T47D (cell line): ENCODE data around the gene CUL7.

Experiments
- DNase-seq, 2 experiments: peaks; one replicate each; pipeline versions ENCODE4 v3.0.0 to v3.0.0-alpha.2; 2011 to 2012; ENCODE audit warnings: low read depth in 1 of 2, low spot score in 1 of 2
- JUND ChIP-seq: IDR thresholded peaks from 2 replicates; pipeline ENCODE4 v1.6.1; 2012; ENCODE audit warnings: low read depth
- in situ Hi-C: cut with HindIII; loops from 2 replicates; pipeline ENCODE4 v1.10.0; 2016; ENCODE audit warnings: low sequenced_read_pairs, low pct_unique_long_range_greater_than_20kb

The CUL7 gene

DNA sequence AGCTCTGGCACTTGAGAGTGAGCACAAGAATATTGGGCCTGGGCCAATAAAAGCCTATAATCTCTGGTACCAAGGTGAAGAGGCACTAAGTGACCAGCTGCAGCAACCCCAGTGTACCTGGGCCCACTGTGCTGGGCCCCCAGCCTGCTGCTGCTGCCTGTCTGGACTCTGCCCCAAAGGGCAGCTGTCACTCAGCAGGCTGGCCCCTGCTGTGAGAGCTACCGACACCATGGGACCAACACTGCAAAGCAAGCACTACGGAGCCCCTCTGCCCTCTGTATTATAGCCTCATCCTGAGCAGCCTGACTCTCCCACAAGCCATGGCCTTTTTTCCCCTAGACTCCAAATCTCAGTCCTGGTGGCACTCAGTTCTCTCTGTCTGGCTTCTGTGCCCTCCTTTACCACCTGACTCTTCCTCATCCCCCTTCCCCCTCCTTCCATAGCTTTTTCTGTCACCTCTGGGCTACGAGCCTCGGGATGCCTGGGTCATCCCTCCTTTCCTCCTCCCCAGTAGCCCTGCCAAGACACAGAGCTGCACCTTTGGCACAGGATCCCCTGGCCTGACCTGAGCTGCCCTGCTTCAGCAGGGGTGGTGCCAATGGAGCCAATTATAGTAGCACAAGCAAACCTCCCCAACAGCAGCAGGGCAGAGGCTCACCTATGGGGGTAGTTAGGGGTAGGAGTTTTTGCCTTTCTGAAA lies 18.0 kb downstream of the CUL7 start:
- in situ Hi-C loops = no loop called here
- DNase-seq = no peak
- no peak for TF ChIP-seq JUND

DNA sequence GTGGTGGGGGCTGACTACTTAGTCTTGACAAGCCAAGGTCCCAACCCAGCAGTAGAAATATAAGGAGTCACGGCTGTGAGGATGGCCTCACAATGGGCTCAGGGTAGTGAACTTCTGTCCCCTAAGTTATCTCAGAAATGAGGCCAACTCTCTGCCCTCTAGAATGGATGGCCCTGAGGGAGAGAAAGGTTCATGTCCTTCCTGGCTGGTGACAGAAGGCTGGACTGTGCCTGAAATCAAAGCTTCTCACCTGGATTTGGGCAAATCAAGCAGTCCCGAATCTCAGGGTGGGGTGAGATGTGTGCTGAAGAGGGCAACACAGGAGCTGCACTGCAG lies 19.5 kb downstream of the CUL7 start:
- no peak for DNase-seq
- no peak for TF ChIP-seq JUND
- in situ Hi-C loops = no loop called here

DNA sequence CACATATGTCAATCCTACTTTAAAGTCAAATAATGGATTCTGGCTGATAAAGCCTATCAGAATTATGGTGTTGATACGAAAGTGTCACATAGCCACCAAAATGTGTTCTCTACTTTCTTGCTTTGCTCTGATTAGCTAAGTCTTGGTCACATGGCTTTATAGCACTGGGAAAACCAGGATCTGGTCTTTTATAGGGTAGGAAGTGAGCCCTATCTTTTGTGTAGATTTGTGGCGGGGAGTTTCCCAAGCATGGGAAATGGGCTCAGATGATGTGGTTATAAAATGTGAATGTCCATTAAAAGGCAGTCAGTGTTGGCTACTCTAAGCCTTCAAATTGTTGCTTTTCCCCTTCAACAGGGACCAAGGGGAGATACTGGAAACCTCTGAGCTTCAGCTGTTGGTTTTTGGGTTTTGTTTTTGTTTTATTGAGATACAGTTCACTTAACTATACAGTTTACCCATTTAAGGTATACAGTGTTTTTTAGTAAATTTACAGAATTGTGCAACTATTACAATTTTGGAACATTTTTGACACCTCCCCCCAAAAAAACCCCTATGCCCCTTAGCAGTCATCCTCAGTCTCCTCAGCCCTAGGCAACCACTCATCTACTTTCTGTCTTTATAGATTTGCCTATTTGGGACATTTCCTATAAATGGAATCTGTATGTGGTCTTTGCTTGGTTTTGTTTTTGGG lies 20.0 kb downstream of the CUL7 start:
- DNase-seq = no peak
- in situ Hi-C loops = no loop called here
- TF ChIP-seq JUND = no peak

DNA sequence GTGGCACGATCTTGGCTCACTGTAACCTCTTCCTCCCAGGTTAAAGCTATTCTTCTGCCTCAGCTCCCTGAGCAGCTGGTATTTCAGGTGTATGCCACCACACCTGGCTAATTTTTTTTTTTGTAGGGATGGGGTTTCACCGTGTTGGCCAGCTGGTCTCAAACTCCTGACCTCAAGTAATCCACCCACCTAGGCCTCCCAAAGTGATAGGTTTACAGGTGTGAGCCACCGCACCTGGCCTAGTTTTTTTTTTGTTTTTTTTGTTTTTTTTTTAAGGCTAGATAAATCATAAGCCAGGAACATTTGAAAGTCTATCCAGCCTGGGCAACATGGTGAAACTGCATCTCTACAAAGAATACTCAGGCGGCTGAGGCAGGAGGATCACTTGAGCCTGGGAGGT lies 21.3 kb downstream of the CUL7 start:
- in situ Hi-C loops = no loop called here
- no peak for TF ChIP-seq JUND
- no peak for DNase-seq

DNA sequence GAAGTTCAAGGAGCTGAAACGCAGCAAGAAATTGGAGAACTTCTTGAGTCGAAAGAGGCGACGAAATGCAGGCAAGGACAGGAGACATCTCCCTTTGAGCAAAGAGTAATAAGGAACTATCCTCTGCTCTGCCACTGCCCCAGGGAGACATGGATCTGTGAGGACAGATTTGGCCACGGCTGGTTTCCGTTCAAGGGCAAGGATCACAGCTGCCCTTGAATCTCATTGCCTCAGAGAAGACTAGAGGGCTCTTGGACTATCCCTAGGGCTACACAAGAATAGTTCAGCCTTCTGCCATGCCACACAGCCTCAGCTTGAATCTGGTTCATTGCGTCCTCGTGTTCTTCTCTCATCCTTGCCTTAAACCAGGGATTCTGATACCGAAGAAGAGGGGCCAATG lies 24.5 kb downstream of the CUL7 start:
- TF ChIP-seq JUND = no peak
- in situ Hi-C loops = no loop called here
- DNase-seq = no peak

DNA sequence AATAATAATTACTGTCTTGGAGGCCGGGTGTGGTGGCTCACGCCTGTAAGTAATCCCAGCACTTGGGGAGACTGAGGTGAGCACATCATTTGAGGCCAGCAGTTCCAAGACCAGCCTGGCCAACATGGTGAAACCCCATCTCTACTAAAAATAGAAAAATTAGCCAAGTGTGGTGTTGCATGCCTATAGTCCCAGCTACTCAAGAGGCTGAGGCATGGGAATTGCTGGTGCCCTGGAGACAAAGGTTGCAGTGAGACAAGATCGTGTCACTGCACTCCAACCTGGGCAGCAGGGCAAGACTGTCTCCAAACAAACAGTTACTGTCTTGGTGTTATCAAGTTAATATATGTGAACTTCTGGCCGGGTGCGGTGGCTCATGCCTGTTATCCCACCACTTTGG lies 27.3 kb downstream of the CUL7 start:
- DNase-seq = no peak
- in situ Hi-C loops = no loop called here
- no peak for TF ChIP-seq JUND

DNA sequence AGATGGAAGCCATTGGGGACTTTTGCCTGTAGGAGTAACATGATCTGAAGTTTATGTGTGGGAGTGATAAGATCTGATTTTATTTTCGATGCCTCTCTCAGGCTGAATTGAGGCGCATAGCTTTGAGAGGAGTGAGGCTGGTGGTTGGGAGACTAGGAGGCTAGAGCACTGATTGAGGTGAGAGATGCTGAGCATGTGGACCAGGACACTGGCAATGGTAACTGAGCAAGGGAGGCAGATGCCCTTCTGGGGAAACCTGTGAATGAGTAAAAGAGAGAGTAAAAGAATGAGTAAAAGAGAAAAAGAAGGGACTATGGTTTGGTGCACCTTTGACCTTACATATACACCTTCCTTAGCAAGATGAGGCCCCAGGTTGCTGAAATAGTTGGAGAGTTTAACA lies 29.2 kb downstream of the CUL7 start:
- no peak for TF ChIP-seq JUND
- in situ Hi-C loops = no loop called here
- DNase-seq = no peak

DNA sequence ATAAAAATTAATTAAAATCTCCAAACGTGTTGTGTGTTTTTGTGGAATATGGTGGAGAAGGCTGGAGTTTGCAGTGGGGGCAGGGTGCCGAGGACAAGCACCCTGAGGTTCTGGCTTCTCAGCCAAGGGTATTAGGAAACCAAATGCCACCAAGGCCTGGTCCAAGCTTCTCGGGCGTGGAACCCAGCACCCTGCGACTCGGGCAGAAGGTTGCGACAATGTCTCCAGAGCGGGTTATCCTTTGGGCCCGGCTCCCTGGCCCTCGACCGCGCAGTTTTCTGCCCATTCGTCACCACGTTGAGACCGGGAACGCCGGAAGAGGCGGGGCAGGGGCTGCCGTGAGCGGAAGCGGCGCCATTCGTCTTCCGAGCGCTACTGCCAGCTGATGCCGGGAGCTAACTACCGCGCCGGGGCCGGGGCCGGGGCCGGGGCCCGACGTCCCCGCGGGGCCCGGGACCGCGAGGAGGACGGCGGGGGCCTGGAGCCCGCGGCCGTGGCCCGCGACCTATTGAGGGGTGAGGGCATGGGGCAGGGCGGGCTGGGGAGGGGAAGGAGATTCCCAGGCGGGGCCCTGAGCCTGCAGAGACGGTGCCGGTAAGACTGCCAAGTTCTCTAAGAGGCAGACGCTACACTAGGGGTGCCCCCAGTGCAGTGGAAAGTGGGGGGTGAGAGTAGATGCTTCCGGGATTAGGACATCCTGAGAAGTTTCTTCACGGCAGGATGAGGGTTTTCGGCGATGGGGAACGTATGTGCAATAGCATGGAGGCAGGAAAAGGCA lies 32.2 kb downstream of the CUL7 start, which contains the start of gene RRP36:
TSS of gene RRP36 (plus strand) at position 354 of the 778 bp plus-strand sequence. CDS start at position 386, 32 bp downstream.
- no peak for TF ChIP-seq JUND
- in situ Hi-C loops = no loop called here
- DNase-seq = peak; percentile 75 to 84

DNA sequence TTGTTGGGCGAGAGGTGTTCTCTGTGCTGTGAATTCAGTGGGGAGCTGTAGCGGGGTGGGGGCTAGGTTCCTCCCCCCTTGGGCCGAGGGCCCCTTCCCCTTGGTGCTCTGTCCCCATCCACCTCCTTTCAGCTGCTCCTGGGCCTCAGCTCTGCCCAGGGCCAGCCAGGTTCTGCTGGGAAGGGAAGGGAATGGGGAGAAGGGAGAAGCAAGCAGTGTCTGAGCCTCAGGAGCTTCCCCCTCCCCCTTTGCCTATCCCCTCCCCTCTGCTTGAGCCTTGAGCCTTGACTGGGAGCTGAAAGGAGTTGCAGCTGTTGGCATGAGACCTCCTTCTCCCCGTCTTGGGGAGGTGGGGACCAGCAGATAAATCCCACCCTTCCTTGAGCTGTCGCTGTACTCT lies 32.8 kb downstream of the CUL7 start:
- TF ChIP-seq JUND = no peak
- in situ Hi-C loops = no loop called here
- DNase-seq = no peak

DNA sequence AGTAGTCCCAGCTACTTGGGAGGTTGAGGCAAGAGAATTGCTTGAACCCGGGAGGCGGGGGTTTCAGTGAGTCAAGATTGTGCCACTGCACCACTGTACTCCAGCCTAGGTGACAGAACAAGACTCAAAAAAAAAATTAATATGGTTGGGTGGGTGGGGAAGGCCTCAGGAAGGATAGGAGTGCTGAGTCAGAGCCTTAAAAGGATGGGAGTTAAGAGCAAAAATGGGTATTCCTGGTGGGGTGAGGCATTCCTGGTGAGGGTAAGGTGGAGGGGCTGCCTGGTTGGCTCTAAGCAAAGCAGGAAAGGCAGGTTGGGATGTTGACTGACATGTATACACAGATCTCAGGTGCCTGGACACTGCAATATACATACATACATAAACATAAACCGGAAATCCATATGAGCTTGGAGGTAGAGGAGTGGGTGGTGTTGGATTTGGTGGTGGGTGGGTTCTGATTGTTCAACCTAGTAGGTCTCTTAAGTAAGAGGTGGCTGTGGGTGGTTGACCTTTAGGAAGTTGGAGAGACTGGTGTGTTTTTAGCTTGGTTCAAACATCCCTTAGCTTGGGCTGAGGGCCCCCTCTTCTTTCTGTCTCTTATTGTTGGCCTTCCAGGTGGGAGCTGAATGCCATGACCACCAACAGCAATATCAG lies 33.5 kb downstream of the CUL7 start:
- no peak for DNase-seq
- TF ChIP-seq JUND = no peak
- in situ Hi-C loops = no loop called here

DNA sequence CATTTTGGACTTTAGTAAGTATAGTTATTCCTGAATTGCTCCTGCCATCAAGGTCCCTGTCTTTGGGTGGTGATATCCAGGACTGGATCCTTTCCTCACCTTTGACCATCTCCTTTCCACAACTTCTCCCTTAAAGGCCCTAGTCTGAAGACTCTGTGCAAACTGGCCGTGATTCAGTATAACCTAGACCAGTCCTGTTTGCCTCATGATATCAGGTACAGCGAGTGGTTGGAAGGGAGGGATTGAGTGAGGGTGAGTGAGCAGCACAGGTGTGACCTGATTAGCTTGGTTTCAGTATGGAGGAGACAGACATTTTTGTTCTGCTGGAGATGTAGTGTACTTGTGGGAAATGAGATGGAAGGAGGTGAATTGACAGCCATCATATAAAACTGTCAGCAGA lies 34.5 kb downstream of the CUL7 start:
- no peak for DNase-seq
- no peak for TF ChIP-seq JUND
- in situ Hi-C loops = no loop called here

DNA sequence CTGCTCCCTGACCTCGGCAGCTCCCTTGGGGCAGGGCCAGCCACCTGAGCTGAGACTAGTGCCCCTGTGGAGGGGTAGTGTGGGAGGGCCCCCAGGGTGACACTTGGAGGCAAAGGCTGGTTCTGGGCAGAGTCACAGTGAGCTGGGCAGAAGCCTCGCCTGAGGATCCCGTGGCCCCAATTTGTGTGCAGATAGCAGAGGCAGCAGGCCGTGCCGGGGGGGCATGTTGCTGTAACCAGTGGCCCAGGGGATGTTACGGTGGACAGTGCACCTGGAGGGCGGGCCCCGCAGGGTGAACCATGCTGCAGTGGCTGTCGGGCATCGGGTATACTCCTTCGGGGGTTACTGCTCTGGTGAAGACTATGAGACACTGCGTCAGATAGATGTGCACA lies 36.7 kb downstream of the CUL7 start:
- in situ Hi-C loops = no loop called here
- TF ChIP-seq JUND = no peak
- no peak for DNase-seq
